Gastroesophageal sphincter (tissue), 3 donors: ENCODE measurements around the gene KRTAP24-1.

ENCODE experiments used
- POLR2A ChIP-seq, 2 donors: fragments of 450-650 bp; IDR thresholded peaks; one replicate each; pipeline ENCODE4 v1.6.1; 2017; ENCODE audit warnings: antibody characterized with exemption in 2 of 2, mild to moderate bottlenecking in 2 of 2, moderate library complexity in 1 of 2
- TF ChIP-seq, protein P1 (sequence below), 4 experiments: fragments of 200-600 bp in 2 of 4; fragments of 450-650 bp in 2 of 4; sonication (generic) in 1 of 4; IDR thresholded peaks; one replicate each; pipeline ENCODE4 v1.5.1; 2017 to 2019; ENCODE audit warnings: antibody characterized with exemption in 4 of 4, mild to moderate bottlenecking in 2 of 4, moderate library complexity in 2 of 4

DNA sequence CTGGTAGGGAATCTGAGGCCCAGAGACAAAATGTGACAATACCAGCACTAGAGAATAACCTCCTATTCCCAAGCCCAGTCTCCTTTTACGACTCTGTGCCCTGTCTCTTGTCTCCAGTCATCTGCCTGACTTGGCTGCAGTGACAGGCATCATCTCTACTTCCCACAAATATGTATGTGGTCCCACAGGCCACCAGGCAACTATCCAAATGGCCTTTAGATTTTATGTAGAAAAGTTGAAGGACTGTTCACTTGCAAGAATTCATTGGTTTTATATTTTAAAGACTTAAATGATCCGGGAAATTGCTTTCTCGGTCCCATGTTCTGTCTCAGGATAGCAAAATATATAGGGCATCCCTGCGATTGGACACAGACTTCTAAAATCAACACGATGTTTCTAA, 11.6 kb downstream of the KRTAP24-1 start:
- TF ChIP-seq, protein P1, sequence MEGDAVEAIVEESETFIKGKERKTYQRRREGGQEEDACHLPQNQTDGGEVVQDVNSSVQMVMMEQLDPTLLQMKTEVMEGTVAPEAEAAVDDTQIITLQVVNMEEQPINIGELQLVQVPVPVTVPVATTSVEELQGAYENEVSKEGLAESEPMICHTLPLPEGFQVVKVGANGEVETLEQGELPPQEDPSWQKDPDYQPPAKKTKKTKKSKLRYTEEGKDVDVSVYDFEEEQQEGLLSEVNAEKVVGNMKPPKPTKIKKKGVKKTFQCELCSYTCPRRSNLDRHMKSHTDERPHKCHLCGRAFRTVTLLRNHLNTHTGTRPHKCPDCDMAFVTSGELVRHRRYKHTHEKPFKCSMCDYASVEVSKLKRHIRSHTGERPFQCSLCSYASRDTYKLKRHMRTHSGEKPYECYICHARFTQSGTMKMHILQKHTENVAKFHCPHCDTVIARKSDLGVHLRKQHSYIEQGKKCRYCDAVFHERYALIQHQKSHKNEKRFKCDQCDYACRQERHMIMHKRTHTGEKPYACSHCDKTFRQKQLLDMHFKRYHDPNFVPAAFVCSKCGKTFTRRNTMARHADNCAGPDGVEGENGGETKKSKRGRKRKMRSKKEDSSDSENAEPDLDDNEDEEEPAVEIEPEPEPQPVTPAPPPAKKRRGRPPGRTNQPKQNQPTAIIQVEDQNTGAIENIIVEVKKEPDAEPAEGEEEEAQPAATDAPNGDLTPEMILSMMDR (IDR thresholded peaks at IDR 0.05), result no peak
- TF ChIP-seq POLR2A (IDR thresholded peaks at IDR 0.05), result no peak
